Measurements from ENCODE around the gene INAFM1. TPM values are rescaled to one million over a fixed set of nuclear protein-coding genes. Genes with fewer than 3 reads are reported as not detected.

Gene INAFM1
- total and polyA plus RNA-seq, 9 of the 15 experiments (the other 6 are each of a cell fraction or from before 2014, with no cell fraction given): 0.71 to 30.9 (median 3.1) TPM

GRCh38 chr19:47255879-47256692, 18.6 kb upstream of the INAFM1 start, which contains the start of gene CCDC9 (continued):
- TF ChIP-seq ZNF318 (IDR thresholded peaks at IDR 0.05; ENCODE audit: borderline replicate concordance in 1 of 2, low read depth in 1 of 2): no peak
- peak; percentile 40 for TF ChIP-seq EGR1 (conservative IDR thresholded peaks at IDR 0.05)
- no peak for TF ChIP-seq ZNF263 (CRISPR knock-in tag; IDR thresholded peaks at IDR 0.05; ENCODE audit: borderline replicate concordance)
- TF ChIP-seq BCLAF1 (IDR thresholded peaks at IDR 0.05; ENCODE audit: borderline replicate concordance in 1 of 2, control insufficient read depth in 1 of 2, low read depth in 2 of 2, low read length in 1 of 2): no peak
- peak; percentile 47 for TF ChIP-seq FIP1L1 (IDR thresholded peaks at IDR 0.05; ENCODE audit: low read depth, low read length, poor library complexity, severe bottlenecking)
- TF ChIP-seq TFAP4 (CRISPR knock-in tag; IDR thresholded peaks at IDR 0.05; ENCODE audit: borderline replicate concordance): peak; percentile 92
- TF ChIP-seq PHTF2 (CRISPR knock-in tag; IDR thresholded peaks at IDR 0.05): no peak
- peak; percentile 90; the same call in 1 of the 2 replicates for TF ChIP-seq SNIP1 (IDR thresholded peaks at IDR 0.05; ENCODE audit: low read depth)
- TF ChIP-seq ZBTB1 (CRISPR knock-in tag; IDR thresholded peaks at IDR 0.05; ENCODE audit: borderline replicate concordance, low read depth): 0 out of 2 replicates have a peak, but pooled peaks have one; percentile 14
- TF ChIP-seq HNRNPUL1 (IDR thresholded peaks at IDR 0.05; ENCODE audit: low read length): no peak
- TF ChIP-seq KLF1 (tag; IDR thresholded peaks at IDR 0.05): peak; percentile 71; the same call in 1 of the 2 replicates
- TF ChIP-seq POLR3A (IDR thresholded peaks at IDR 0.05; ENCODE audit: borderline replicate concordance, extremely low read depth, insufficient read depth, insufficient read length): no peak
- peak; percentile 99 for TF ChIP-seq GABPA (tag; conservative IDR thresholded peaks at IDR 0.05; ENCODE audit: low read depth)

Measured in K562 (cell line).